GM12875 (cell line): ENCODE results near the gene CDC37L1.
A peak's percentile ranks its signal among the peaks of the same experiment; 100 is the strongest.
"Not testable (repeated sequence)": the region's sequence is repeated elsewhere in the genome, so short reads cannot be mapped to it uniquely, and the experiment has no call there.

Experiments
- H3K4me3 ChIP-seq: one replicate; pipeline ENCODE4 v1.5.1; 2011; ENCODE audit warnings: low read depth, low read length, control low read depth
- TF ChIP-seq, protein P1 (sequence below): IDR thresholded peaks from 2 replicates; pipeline ENCODE4 v1.5.1; 2011; ENCODE audit warnings: low read depth, mild to moderate bottlenecking, control low read depth, inconsistent platforms, low read length, moderate library complexity, borderline replicate concordance; ENCODE audit not compliant: insufficient read depth

CDC37L1 gene

GRCh38 chr9:4746278-4747030 is 67.1 kb downstream of the CDC37L1 start:
- TF ChIP-seq, protein P1, sequence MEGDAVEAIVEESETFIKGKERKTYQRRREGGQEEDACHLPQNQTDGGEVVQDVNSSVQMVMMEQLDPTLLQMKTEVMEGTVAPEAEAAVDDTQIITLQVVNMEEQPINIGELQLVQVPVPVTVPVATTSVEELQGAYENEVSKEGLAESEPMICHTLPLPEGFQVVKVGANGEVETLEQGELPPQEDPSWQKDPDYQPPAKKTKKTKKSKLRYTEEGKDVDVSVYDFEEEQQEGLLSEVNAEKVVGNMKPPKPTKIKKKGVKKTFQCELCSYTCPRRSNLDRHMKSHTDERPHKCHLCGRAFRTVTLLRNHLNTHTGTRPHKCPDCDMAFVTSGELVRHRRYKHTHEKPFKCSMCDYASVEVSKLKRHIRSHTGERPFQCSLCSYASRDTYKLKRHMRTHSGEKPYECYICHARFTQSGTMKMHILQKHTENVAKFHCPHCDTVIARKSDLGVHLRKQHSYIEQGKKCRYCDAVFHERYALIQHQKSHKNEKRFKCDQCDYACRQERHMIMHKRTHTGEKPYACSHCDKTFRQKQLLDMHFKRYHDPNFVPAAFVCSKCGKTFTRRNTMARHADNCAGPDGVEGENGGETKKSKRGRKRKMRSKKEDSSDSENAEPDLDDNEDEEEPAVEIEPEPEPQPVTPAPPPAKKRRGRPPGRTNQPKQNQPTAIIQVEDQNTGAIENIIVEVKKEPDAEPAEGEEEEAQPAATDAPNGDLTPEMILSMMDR, result no peak
- no peak overlapping the region for H3K4me3 ChIP-seq

DNA sequence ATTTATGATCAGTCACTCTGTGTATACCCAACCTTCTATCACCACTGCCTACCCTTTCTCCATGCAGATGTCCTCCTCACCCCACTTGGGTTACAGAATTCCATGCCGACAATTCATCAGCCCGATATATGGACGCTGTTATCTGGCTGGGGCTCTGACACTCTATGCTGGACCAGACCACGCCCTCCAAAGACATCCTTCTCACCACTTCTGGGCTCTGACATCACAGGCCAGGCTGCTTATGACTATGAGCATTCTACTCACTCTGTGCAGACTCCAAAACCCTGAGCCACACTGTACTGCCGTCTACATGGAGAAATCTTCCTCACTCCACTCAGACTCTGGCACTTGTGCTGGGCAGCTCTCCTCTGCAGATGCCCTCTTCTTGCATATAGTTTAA is 69.2 kb downstream of the CDC37L1 start:
- TF ChIP-seq, protein P1, result no peak
- H3K4me3 ChIP-seq, result no peak overlapping the region

DNA sequence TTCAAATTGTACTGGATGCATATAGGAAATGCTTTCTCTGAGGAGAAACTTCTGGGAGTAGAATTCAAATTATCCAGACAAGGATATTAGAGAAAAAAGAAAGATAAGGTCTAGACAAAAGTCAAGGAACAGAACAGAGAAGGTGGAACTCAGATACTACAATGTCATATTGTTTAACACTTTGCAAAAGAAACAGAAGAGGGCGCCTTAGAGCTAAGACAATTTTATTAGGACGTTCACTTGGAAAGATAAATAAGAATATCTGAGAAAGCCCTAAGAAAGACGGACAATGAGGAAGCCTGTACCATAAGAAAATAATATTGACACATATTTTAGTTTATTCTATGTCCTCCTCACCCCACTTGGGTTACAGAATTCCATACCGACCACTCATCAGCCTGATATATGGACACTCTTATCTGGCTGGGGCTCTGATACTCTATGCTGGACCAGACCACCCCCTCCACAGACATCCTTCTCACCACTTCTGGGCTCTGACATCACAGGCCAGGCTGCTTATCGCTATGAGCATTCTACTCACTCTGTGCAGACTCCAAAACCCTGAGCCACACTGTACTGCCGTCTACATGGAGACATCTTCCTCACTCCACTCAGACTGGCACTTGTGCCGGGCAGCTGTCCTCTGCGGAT is 70.8 kb downstream of the CDC37L1 start:
- TF ChIP-seq, protein P1, result peak; percentile 38; the same call in 1 of the 2 replicates

GRCh38 chr9:4754530-4754929 is 75.2 kb downstream of the CDC37L1 start:
- H3K4me3 ChIP-seq, result not testable (repeated sequence)

More for the DNA sequence above, 70.8 kb downstream of the CDC37L1 start:
- H3K4me3 ChIP-seq, result no peak overlapping the region

- H3K4me3 ChIP-seq, result no peak overlapping the region
- TF ChIP-seq, protein P1, result no peak
Observed at GRCh38 chr9:4755026-4755609, 75.7 kb downstream of the CDC37L1 start.

DNA sequence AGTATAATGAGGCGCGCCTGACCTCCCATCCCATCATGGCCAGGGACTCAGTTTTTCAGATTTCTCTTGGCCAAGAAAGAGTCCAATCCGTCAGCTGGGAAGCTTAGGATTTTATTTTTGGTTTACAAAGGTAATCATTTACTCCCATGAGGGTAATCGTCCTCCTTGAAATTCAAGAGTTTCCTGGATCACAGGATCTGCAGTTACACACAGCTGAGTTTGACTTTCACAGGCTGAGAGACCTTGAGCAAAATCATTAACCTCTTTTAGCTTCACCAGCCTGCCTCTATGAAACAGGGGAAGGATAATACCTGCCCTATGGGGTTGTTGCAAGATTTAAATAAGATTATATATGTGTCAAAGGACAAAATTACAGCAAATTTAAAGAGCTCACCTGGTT is 77.1 kb downstream of the CDC37L1 start:
- TF ChIP-seq, protein P1, result no peak
- H3K4me3 ChIP-seq, result no peak overlapping the region
